BLaER1 treated with 17β-estradiol and CSF1 and Interleukin-3, amounts not matched to agents 10 nM and 100 nM (cell line): Measurements from ENCODE around the gene SESTD1.
"Not testable (repeated sequence)": the region's sequence is repeated elsewhere in the genome, so short reads cannot be mapped to it uniquely, and the experiment has no call there.

Experiments used
- H3K27ac ChIP-seq, 11 experiments: shearing (Covaris generic); formaldehyde crosslinking; 2 replicates each; pipeline ENCODE4 v1.8.1; 2022
- H3K27me3 ChIP-seq, 11 experiments: shearing (Covaris generic); formaldehyde crosslinking; 2 replicates each; pipeline ENCODE4 v1.8.1; 2022
- H3K36me3 ChIP-seq, 11 experiments: shearing (Covaris generic); formaldehyde crosslinking; 2 replicates each; pipeline ENCODE4 v1.8.1; 2022
- H3K4me1 ChIP-seq, 10 experiments: shearing (Covaris generic); formaldehyde crosslinking; 2 replicates each; pipeline ENCODE4 v1.8.1; 2022
- H3K4me2 ChIP-seq, 11 experiments: shearing (Covaris generic); formaldehyde crosslinking; 2 replicates each; pipeline ENCODE4 v1.8.1; 2022
- H3K4me3 ChIP-seq, 10 experiments: shearing (Covaris generic); formaldehyde crosslinking; 2 replicates each; pipeline ENCODE4 v1.8.1; 2022
- H3K9ac ChIP-seq, 11 experiments: shearing (Covaris generic); formaldehyde crosslinking; 2 replicates each; pipeline ENCODE4 v1.8.1; 2022
- H3K9me3 ChIP-seq, 11 experiments: shearing (Covaris generic); formaldehyde crosslinking; replicated peaks in 1 of 11; 2 replicates each; pipeline ENCODE4 v1.8.1; 2022
- H4K20me1 ChIP-seq, 11 experiments: shearing (Covaris generic); formaldehyde crosslinking; 2 replicates each; pipeline ENCODE4 v1.8.1; 2022
- Cebpa-rat ChIP-seq, 11 experiments: shearing (Covaris generic); IDR thresholded peaks; 2 replicates each; pipeline ENCODE4 v1.8.1; 2022

SESTD1 gene

GRCh38 chr2:179250095-179250494, 14.5 kb downstream of the SESTD1 start:
- H4K20me1 ChIP-seq: peaks cover 0 to 42% (median 11%) of the 10 kb centered on the region in 11 experiments; a peak in 13 of 22 replicates
- H3K4me1 ChIP-seq: peaks cover 0 to 19% (median 9%) of the 10 kb centered on the region in 10 experiments; a peak in 11 of 20 replicates
- H3K36me3 ChIP-seq: peaks cover 0 to 31% (median 16%) of the 10 kb centered on the region in 11 experiments; a peak in 11 of 22 replicates
- no peak for TF ChIP-seq Cebpa-rat (IDR thresholded peaks at IDR 0.05)
- no peaks in the 10 kb centered on the region for H3K27me3 ChIP-seq
- H3K9me3 ChIP-seq: peaks cover 21 to 68% (median 51%) of the 10 kb centered on the region in 11 experiments; a peak in 21 of 22 replicates
- no peak overlapping the region for H3K9ac ChIP-seq
- H3K4me2 ChIP-seq: no peak overlapping the region
- H3K27ac ChIP-seq: no peak overlapping the region
- no peak overlapping the region for H3K4me3 ChIP-seq

GRCh38 chr2:179248024-179248348, 16.6 kb downstream of the SESTD1 start:
- Histone ChIP-seq H3K4me2 (no peak overlapping the region), H3K4me1 (peaks cover 0 to 16% (median 7%) of the 10 kb centered on the region in 10 experiments; a peak in 9 of 20 replicates)

GRCh38 chr2:179247318-179248023, 17.2 kb downstream of the SESTD1 start:
- H3K4me2 ChIP-seq: no peak overlapping the region
- TF ChIP-seq Cebpa-rat (IDR thresholded peaks at IDR 0.05): no peak
- peaks cover 0 to 11% (median 2%) of the 10 kb centered on the region in 10 experiments; a peak in 8 of 20 replicates for H3K4me1 ChIP-seq
- H3K27ac ChIP-seq: no peak overlapping the region
- peaks cover 0 to 30% (median 16%) of the 10 kb centered on the region in 11 experiments; a peak in 13 of 22 replicates for H3K36me3 ChIP-seq
- H3K9me3 ChIP-seq: peaks cover 28 to 90% (median 73%) of the 10 kb centered on the region in 11 experiments
- H3K9ac ChIP-seq: no peak overlapping the region
- H4K20me1 ChIP-seq: peaks cover 0 to 25% (median 1%) of the 10 kb centered on the region in 11 experiments; a peak in 8 of 22 replicates
- H3K27me3 ChIP-seq: no peaks in the 10 kb centered on the region
- H3K4me3 ChIP-seq: no peak overlapping the region

More at GRCh38 chr2:179248024-179248348, 16.6 kb downstream of the SESTD1 start:
- Histone ChIP-seq H4K20me1 (peaks cover 0 to 30% (median 6%) of the 10 kb centered on the region in 11 experiments; a peak in 11 of 22 replicates), H3K9ac (no peak overlapping the region), H3K9me3 (peaks cover 27 to 85% (median 67%) of the 10 kb centered on the region in 11 experiments), H3K4me3 (no peak overlapping the region), H3K27ac (no peak overlapping the region), H3K27me3 (no peaks in the 10 kb centered on the region), H3K36me3 (peaks cover 0 to 30% (median 16%) of the 10 kb centered on the region in 11 experiments; a peak in 13 of 22 replicates)
- no peak for TF ChIP-seq Cebpa-rat (IDR thresholded peaks at IDR 0.05)

GRCh38 chr2:179245843-179246242, 18.8 kb downstream of the SESTD1 start:
- H3K9ac ChIP-seq, H3K27ac ChIP-seq, H3K4me1 ChIP-seq, H3K27me3 ChIP-seq, H3K4me2 ChIP-seq, H3K4me3 ChIP-seq: not testable (repeated sequence)
- H4K20me1 ChIP-seq: peaks cover 0 to 11% (median 0%) of the 10 kb centered on the region in 11 experiments; a peak in 5 of 22 replicates
- H3K9me3 ChIP-seq: peaks cover 26 to 97% (median 77%) of the 10 kb centered on the region in 11 experiments
- peaks cover 0 to 25% (median 10%) of the 10 kb centered on the region in 11 experiments; a peak in 12 of 22 replicates for H3K36me3 ChIP-seq

- Histone ChIP-seq H3K4me2 (no peak overlapping the region), H3K27ac (no peak overlapping the region), H3K9me3 (peaks cover 23 to 75% (median 56%) of the 10 kb centered on the region in 11 experiments), H3K36me3 (peaks cover 0 to 12% (median 4%) of the 10 kb centered on the region in 11 experiments; a peak in 6 of 22 replicates), H3K9ac (no peak overlapping the region), H3K4me1 (peaks cover 0 to 17% (median 0%) of the 10 kb centered on the region in 10 experiments; a peak in 4 of 20 replicates), H3K27me3 (no peaks in the 10 kb centered on the region), H4K20me1 (peaks cover 0 to 26% (median 5%) of the 10 kb centered on the region in 11 experiments; a peak in 6 of 22 replicates), H3K4me3 (no peak overlapping the region)
- TF ChIP-seq Cebpa-rat (IDR thresholded peaks at IDR 0.05): no peak
Measured at GRCh38 chr2:179243046-179243445, 21.6 kb downstream of the SESTD1 start.

GRCh38 chr2:179240481-179241451, 23.9 kb downstream of the SESTD1 start:
- Histone ChIP-seq H3K36me3 (peaks cover 0 to 8% (median 4%) of the 10 kb centered on the region in 11 experiments; a peak in 7 of 22 replicates), H3K27me3 (no peaks in the 10 kb centered on the region), H3K4me3 (no peak overlapping the region), H3K9ac (no peak overlapping the region), H3K27ac (no peak overlapping the region), H3K4me1 (peaks cover 0 to 13% (median 0%) of the 10 kb centered on the region in 10 experiments; a peak in 5 of 20 replicates), H4K20me1 (peaks cover 0 to 28% (median 5%) of the 10 kb centered on the region in 11 experiments; a peak in 6 of 22 replicates), H3K4me2 (no peak overlapping the region), H3K9me3 (peaks cover 14 to 56% (median 41%) of the 10 kb centered on the region in 11 experiments)
- no peak for TF ChIP-seq Cebpa-rat (IDR thresholded peaks at IDR 0.05)

GRCh38 chr2:179239838-179240237, 24.8 kb downstream of the SESTD1 start:
- Histone ChIP-seq H3K27me3 (no peaks in the 10 kb centered on the region), H3K4me2 (no peak overlapping the region), H3K9me3 (peaks cover 7 to 47% (median 33%) of the 10 kb centered on the region in 11 experiments; a peak in 21 of 22 replicates), H3K27ac (no peak overlapping the region), H3K9ac (no peak overlapping the region), H3K4me1 (peaks cover 0 to 22% (median 4%) of the 10 kb centered on the region in 10 experiments; a peak in 11 of 20 replicates), H3K36me3 (peaks cover 0 to 8% (median 3%) of the 10 kb centered on the region in 11 experiments; a peak in 6 of 22 replicates), H4K20me1 (peaks cover 0 to 33% (median 5%) of the 10 kb centered on the region in 11 experiments; a peak in 6 of 22 replicates), H3K4me3 (no peak overlapping the region)
- TF ChIP-seq Cebpa-rat (IDR thresholded peaks at IDR 0.05): no peak

GRCh38 chr2:179239195-179239594, 25.4 kb downstream of the SESTD1 start:
- Histone ChIP-seq H3K4me1 (peaks cover 0 to 28% (median 9%) of the 10 kb centered on the region in 10 experiments; a peak in 12 of 20 replicates), H4K20me1 (peaks cover 0 to 34% (median 5%) of the 10 kb centered on the region in 11 experiments; a peak in 6 of 22 replicates), H3K4me3 (no peak overlapping the region), H3K27ac (no peak overlapping the region), H3K27me3 (no peaks in the 10 kb centered on the region), H3K9ac (no peak overlapping the region), H3K36me3 (peaks cover 0 to 13% (median 3%) of the 10 kb centered on the region in 11 experiments; a peak in 8 of 22 replicates), H3K4me2 (no peak overlapping the region), H3K9me3 (peaks cover 7 to 41% (median 29%) of the 10 kb centered on the region in 11 experiments; a peak in 21 of 22 replicates)
- no peak for TF ChIP-seq Cebpa-rat (IDR thresholded peaks at IDR 0.05)
